ENCODE results near the gene CEP44.

- TF ChIP-seq POLR2AphosphoS5 (IDR thresholded peaks at IDR 0.05; ENCODE audit: insufficient read depth in 1 of 2, low read depth in 1 of 2) (no peak), CTCF (IDR thresholded peaks at IDR 0.05) (no peak), POLR2A (IDR thresholded peaks at IDR 0.05) (no peak)
Measured at GRCh38 chr4:174245714-174246113, 38.0 kb upstream of the CEP44 start.
